ENCODE data around the gene WWOX.

DNA sequence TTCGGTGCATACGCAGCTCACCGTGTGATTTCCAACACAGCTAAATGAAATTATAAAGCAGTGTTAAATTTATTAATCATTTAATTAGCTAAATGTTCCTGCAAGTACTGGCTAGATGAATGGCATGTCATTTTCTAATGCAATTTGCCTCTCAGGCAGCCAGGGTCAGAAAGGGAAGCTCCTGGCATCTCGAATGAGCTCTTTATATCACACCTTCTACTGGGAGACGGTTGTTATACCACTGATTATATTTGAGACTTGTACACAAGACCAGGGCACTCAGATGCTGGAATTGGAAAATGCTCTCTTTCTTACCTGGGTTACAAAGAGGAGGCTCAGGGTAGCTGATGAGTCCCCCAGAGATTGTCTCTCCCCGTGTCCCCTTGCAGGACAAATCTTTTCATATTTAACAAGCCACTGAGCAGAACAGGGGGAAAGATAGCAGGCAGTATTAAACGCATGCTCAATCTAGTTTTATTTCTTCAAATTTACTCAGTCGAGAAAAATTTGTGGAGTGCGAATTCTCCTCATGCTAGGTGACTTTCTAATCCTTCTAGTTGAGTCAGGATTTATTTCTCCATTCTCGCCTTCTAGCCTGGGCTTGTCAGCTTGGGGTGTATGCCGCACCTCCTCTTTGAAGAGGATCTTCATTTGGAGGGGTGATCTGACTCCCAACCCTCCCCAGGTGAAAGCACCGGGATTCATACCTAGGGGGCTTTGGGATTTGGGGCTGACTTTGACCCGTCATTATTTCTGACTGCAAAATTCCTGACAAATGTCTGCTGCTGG lies 1060.0 kb downstream of the WWOX start:
- TF ChIP-seq CTCF (IDR thresholded peaks at IDR 0.05) (no peak), EP300 (IDR thresholded peaks at IDR 0.05) (no peak), HOXA7 (CRISPR knock-in tag; IDR thresholded peaks at IDR 0.05) (no peak), POLR2A (IDR thresholded peaks at IDR 0.05; ENCODE audit: low read length) (no peak), MAZ (IDR thresholded peaks at IDR 0.05; ENCODE audit: borderline replicate concordance, low read depth, low read length) (no peak), RNF2 (IDR thresholded peaks at IDR 0.05; ENCODE audit: borderline replicate concordance, low read depth) (no peak), ESRRA (IDR thresholded peaks at IDR 0.05; ENCODE audit: borderline replicate concordance, low read length) (no peak), ZSCAN20 (CRISPR knock-in tag; IDR thresholded peaks at IDR 0.05) (no peak), MYC (IDR thresholded peaks at IDR 0.05; ENCODE audit: borderline replicate concordance, low read length) (no peak), ZFP36 (IDR thresholded peaks at IDR 0.05; ENCODE audit: borderline replicate concordance, partially characterized antibody) (no peak), BHLHE40 (IDR thresholded peaks at IDR 0.05; ENCODE audit: low read depth, low read length) (no peak), CHD4 (IDR thresholded peaks at IDR 0.05; ENCODE audit: borderline replicate concordance) (no peak), RCOR1 (IDR thresholded peaks at IDR 0.05; ENCODE audit: low read depth, low read length) (no peak)
- TF ChIP-seq, protein P1, sequence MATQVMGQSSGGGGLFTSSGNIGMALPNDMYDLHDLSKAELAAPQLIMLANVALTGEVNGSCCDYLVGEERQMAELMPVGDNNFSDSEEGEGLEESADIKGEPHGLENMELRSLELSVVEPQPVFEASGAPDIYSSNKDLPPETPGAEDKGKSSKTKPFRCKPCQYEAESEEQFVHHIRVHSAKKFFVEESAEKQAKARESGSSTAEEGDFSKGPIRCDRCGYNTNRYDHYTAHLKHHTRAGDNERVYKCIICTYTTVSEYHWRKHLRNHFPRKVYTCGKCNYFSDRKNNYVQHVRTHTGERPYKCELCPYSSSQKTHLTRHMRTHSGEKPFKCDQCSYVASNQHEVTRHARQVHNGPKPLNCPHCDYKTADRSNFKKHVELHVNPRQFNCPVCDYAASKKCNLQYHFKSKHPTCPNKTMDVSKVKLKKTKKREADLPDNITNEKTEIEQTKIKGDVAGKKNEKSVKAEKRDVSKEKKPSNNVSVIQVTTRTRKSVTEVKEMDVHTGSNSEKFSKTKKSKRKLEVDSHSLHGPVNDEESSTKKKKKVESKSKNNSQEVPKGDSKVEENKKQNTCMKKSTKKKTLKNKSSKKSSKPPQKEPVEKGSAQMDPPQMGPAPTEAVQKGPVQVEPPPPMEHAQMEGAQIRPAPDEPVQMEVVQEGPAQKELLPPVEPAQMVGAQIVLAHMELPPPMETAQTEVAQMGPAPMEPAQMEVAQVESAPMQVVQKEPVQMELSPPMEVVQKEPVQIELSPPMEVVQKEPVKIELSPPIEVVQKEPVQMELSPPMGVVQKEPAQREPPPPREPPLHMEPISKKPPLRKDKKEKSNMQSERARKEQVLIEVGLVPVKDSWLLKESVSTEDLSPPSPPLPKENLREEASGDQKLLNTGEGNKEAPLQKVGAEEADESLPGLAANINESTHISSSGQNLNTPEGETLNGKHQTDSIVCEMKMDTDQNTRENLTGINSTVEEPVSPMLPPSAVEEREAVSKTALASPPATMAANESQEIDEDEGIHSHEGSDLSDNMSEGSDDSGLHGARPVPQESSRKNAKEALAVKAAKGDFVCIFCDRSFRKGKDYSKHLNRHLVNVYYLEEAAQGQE (IDR thresholded peaks at IDR 0.05): no peak
